SK-N-MC (cell line): ENCODE measurements around the gene ERG.

ENCODE experiments used
- EZH2 ChIP-seq: fragments of 200-600 bp; sonication (generic); IDR thresholded peaks from one replicate; pipeline ENCODE4 v1.6.1; 2017; ENCODE audit warnings: antibody characterized with exemption
- FOXP2 ChIP-seq: optimal IDR thresholded peaks from 2 replicates; pipeline ENCODE3; 2011; ENCODE audit warnings: mild to moderate bottlenecking, moderate library complexity; ENCODE audit not compliant: insufficient read depth; ENCODE audit errors: extremely low read length, control extremely low read depth
- POLR2AphosphoS5 ChIP-seq: IDR thresholded peaks from 2 replicates; pipeline ENCODE4 v1.6.1; 2012; ENCODE audit warnings: mild to moderate bottlenecking, low read depth, low read length, borderline replicate concordance

DNA sequence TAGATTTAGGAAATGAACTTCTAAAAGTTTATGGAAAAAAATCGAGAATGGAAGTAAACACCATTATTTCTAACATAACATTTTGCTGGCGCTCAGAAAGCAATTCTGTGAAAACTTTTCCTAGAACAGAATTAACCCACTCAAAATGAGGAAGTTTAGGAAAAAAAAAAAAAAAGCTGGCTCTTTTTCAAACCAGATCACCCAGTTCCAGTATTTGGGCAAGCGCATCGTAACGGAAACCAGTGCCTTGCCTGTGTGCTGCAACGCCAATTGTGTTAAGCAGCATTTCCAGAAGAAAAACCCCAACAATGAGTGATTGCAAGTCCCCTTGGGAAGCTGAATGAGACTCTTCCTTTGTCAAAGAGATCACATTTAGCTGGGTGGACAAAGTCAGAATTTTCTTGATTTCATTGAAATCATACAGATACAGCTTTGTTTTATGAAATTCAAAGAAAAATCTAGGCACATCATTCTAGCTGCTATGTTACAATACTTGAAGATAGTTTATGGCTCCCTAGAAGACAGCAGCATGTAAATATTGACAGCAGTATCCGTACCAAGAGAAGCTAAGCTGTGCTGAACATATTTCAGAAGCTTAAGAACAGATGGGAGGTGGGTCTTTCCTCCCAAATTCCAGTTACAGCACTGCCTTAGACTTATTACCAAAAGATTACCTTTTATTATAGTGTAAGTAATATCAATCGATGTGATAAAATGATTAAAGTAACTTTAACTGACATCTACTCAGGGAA lies 113.4 kb downstream of the ERG start:
- TF ChIP-seq EZH2 = no peak
- TF ChIP-seq POLR2AphosphoS5 = no peak
- TF ChIP-seq FOXP2 = no peak
